WTC11 (cell line): ENCODE results near the gene DEGS1.

Source experiments
- ATF3 ChIP-seq: sonication (generic); formaldehyde crosslinking; conservative IDR thresholded peaks from 2 replicates; pipeline ENCODE4 v1.8.1; 2022; ENCODE audit warnings: mild to moderate bottlenecking, missing genetic modification reagents
- CBFB ChIP-seq: sonication (generic); formaldehyde crosslinking; IDR thresholded peaks from 2 replicates; pipeline ENCODE4 v1.8.1; 2022; ENCODE audit warnings: mild to moderate bottlenecking, low read depth, missing genetic modification reagents
- ETV6 ChIP-seq: sonication (generic); formaldehyde crosslinking; IDR thresholded peaks from 2 replicates; pipeline ENCODE4 v1.8.1; 2022; ENCODE audit warnings: mild to moderate bottlenecking, missing genetic modification reagents
- JUN ChIP-seq: sonication (generic); formaldehyde crosslinking; IDR thresholded peaks from 2 replicates; pipeline ENCODE4 v1.8.0; 2023; ENCODE audit warnings: mild to moderate bottlenecking, missing genetic modification reagents
- NFYB ChIP-seq: sonication (generic); formaldehyde crosslinking; conservative IDR thresholded peaks from 2 replicates; pipeline ENCODE4 v1.8.0; 2022; ENCODE audit warnings: low read depth, missing genetic modification reagents
- TF ChIP-seq, protein P1 (sequence below): fragments of 200-600 bp; IDR thresholded peaks from 2 replicates; pipeline ENCODE4 v1.8.0; 2022; ENCODE audit warnings: antibody characterized with exemption
- TF ChIP-seq, protein P2 (sequence below): sonication (generic); formaldehyde crosslinking; IDR thresholded peaks from 2 replicates; pipeline ENCODE4 v1.8.1; 2022; ENCODE audit warnings: low read depth, mild to moderate bottlenecking, moderate library complexity, missing genetic modification reagents, borderline replicate concordance
- TF ChIP-seq, protein P3 (sequence below): sonication (generic); formaldehyde crosslinking; IDR thresholded peaks from 2 replicates; pipeline ENCODE4 v1.8.1; 2022; ENCODE audit warnings: low read depth, missing genetic modification reagents, borderline replicate concordance

GRCh38 chr1:224162768-224163167 is 20.3 kb upstream of the DEGS1 start:
- TF ChIP-seq JUN (CRISPR knock-in tag) (no peak), CBFB (no peak), ETV6 (no peak), NFYB (CRISPR knock-in tag) (no peak), ATF3 (CRISPR knock-in tag) (no peak)
- TF ChIP-seq, protein P1, sequence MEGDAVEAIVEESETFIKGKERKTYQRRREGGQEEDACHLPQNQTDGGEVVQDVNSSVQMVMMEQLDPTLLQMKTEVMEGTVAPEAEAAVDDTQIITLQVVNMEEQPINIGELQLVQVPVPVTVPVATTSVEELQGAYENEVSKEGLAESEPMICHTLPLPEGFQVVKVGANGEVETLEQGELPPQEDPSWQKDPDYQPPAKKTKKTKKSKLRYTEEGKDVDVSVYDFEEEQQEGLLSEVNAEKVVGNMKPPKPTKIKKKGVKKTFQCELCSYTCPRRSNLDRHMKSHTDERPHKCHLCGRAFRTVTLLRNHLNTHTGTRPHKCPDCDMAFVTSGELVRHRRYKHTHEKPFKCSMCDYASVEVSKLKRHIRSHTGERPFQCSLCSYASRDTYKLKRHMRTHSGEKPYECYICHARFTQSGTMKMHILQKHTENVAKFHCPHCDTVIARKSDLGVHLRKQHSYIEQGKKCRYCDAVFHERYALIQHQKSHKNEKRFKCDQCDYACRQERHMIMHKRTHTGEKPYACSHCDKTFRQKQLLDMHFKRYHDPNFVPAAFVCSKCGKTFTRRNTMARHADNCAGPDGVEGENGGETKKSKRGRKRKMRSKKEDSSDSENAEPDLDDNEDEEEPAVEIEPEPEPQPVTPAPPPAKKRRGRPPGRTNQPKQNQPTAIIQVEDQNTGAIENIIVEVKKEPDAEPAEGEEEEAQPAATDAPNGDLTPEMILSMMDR, result no peak
- TF ChIP-seq, protein P2, sequence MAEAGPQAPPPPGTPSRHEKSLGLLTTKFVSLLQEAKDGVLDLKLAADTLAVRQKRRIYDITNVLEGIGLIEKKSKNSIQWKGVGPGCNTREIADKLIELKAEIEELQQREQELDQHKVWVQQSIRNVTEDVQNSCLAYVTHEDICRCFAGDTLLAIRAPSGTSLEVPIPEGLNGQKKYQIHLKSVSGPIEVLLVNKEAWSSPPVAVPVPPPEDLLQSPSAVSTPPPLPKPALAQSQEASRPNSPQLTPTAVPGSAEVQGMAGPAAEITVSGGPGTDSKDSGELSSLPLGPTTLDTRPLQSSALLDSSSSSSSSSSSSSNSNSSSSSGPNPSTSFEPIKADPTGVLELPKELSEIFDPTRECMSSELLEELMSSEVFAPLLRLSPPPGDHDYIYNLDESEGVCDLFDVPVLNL, result no peak
- TF ChIP-seq, protein P3, sequence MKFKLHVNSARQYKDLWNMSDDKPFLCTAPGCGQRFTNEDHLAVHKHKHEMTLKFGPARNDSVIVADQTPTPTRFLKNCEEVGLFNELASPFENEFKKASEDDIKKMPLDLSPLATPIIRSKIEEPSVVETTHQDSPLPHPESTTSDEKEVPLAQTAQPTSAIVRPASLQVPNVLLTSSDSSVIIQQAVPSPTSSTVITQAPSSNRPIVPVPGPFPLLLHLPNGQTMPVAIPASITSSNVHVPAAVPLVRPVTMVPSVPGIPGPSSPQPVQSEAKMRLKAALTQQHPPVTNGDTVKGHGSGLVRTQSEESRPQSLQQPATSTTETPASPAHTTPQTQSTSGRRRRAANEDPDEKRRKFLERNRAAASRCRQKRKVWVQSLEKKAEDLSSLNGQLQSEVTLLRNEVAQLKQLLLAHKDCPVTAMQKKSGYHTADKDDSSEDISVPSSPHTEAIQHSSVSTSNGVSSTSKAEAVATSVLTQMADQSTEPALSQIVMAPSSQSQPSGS (CRISPR knock-in tag), result no peak
